Peyer's patch (tissue), 4 donors: ENCODE data around the gene PAK3. TPM values are rescaled to one million over a fixed set of nuclear protein-coding genes. Genes with fewer than 3 reads are reported as not detected.

ENCODE experiments used
- DNase-seq, 3 donors: peaks; one replicate each; pipeline ENCODE4 v3.0.0-alpha.2; 2017 to 2019
- H3K27ac ChIP-seq, 4 donors: fragments of 200-600 bp; sonication (generic); one replicate each; pipeline ENCODE4 v1.5.1; 2016 to 2019
- H3K27me3 ChIP-seq, 2 donors: fragments of 200-600 bp; sonication (generic); one replicate each; pipeline ENCODE4 v1.5.1; 2019
- H3K36me3 ChIP-seq, 3 donors: fragments of 200-600 bp; sonication (generic); one replicate each; pipeline ENCODE4 v1.5.1; 2016 to 2019
- H3K4me1 ChIP-seq, 4 donors: fragments of 200-600 bp; sonication (generic); one replicate each; pipeline ENCODE4 v1.5.1; 2016 to 2019
- H3K4me3 ChIP-seq, 4 donors: fragments of 200-600 bp; sonication (generic); 1 replicate in 3 of 4; 2 replicates in 1 of 4; pipeline ENCODE4 v1.5.1; 2016 to 2019; ENCODE audit warnings: mild to moderate bottlenecking in 1 of 4
- H3K9me3 ChIP-seq, 4 donors: fragments of 200-600 bp; sonication (generic); one replicate each; pipeline ENCODE4 v1.5.1; 2016 to 2019; ENCODE audit warnings: mild to moderate bottlenecking in 1 of 4
- CTCF ChIP-seq, 6 experiments: fragments of 450-650 bp in 4 of 6; fragments of 200-600 bp in 2 of 6; sonication (generic) in 1 of 6; IDR thresholded peaks; one replicate each; pipeline ENCODE4 v1.5.1; 2017 to 2019; ENCODE audit warnings: antibody characterized with exemption in 6 of 6, mild to moderate bottlenecking in 3 of 6, moderate library complexity in 1 of 6
- POLR2A ChIP-seq, 2 donors: fragments of 450-650 bp; IDR thresholded peaks; one replicate each; pipeline ENCODE4 v1.5.1; 2017; ENCODE audit warnings: antibody characterized with exemption in 2 of 2, mild to moderate bottlenecking in 2 of 2, moderate library complexity in 2 of 2
- total RNA-seq, 4 donors: library from RNA; depleted of rRNA; stranded (reverse); fragments of >200 nt; gene quantifications; one replicate each; pipeline ENCODE4 v1.1.0, GENCODE V29; 2016

PAK3 gene
- total RNA-seq, 4 donors from 2014 or later: 0.13 to 8.3 (median 0.18) TPM

- Histone ChIP-seq H3K4me3 (no peak overlapping the region), H3K27ac (no peak overlapping the region), H3K4me1 (no peaks in the 10 kb centered on the region), H3K9me3 (no peaks in the 10 kb centered on the region), H3K36me3 (no peaks in the 10 kb centered on the region), H3K27me3 (no peaks in the 10 kb centered on the region)
- no peak for DNase-seq
- no peak for TF ChIP-seq CTCF (IDR thresholded peaks at IDR 0.05)
- TF ChIP-seq POLR2A (IDR thresholded peaks at IDR 0.05): no peak
These were observed 9.4 kb upstream of the PAK3 start for GRCh38 chrX:111086591-111087006.

GRCh38 chrX:111088628-111089027 is 7.4 kb upstream of the PAK3 start:
- no peaks in the 10 kb centered on the region for H3K36me3 ChIP-seq
- no peaks in the 10 kb centered on the region for H3K27me3 ChIP-seq
- H3K27ac ChIP-seq: no peak overlapping the region
- DNase-seq: no peak
- no peaks in the 10 kb centered on the region for H3K4me1 ChIP-seq
- no peaks in the 10 kb centered on the region for H3K9me3 ChIP-seq
- no peak for TF ChIP-seq POLR2A (IDR thresholded peaks at IDR 0.05)
- no peak for TF ChIP-seq CTCF (IDR thresholded peaks at IDR 0.05)
- H3K4me3 ChIP-seq: no peak overlapping the region

GRCh38 chrX:111090458-111090857 is 5.5 kb upstream of the PAK3 start:
- Histone ChIP-seq H3K36me3 (no peaks in the 10 kb centered on the region), H3K27ac (no peak overlapping the region), H3K27me3 (no peaks in the 10 kb centered on the region), H3K4me3 (no peak overlapping the region), H3K4me1 (no peaks in the 10 kb centered on the region), H3K9me3 (no peaks in the 10 kb centered on the region)
- no peak for TF ChIP-seq POLR2A (IDR thresholded peaks at IDR 0.05)
- no peak for TF ChIP-seq CTCF (IDR thresholded peaks at IDR 0.05)
- DNase-seq: no peak

- no peak overlapping the region for H3K27ac ChIP-seq
These were observed 2.9 kb downstream of the PAK3 start for GRCh38 chrX:111098874-111099273.

GRCh38 chrX:111100191-111100590 is 4.2 kb downstream of the PAK3 start:
- no peak overlapping the region for H3K4me3 ChIP-seq
- no peaks in the 10 kb centered on the region for H3K27me3 ChIP-seq
- no peak overlapping the region for H3K27ac ChIP-seq
- H3K36me3 ChIP-seq: no peaks in the 10 kb centered on the region
- DNase-seq: no peak
- TF ChIP-seq POLR2A (IDR thresholded peaks at IDR 0.05): no peak
- peak in 2 of 6 experiments; percentile 14 to 21 for TF ChIP-seq CTCF (IDR thresholded peaks at IDR 0.05)
- no peaks in the 10 kb centered on the region for H3K9me3 ChIP-seq
- H3K4me1 ChIP-seq: no peaks in the 10 kb centered on the region

More at GRCh38 chrX:111098874-111099273, 2.9 kb downstream of the PAK3 start:
- Histone ChIP-seq H3K4me3 (no peak overlapping the region), H3K27me3 (no peaks in the 10 kb centered on the region), H3K36me3 (no peaks in the 10 kb centered on the region), H3K9me3 (no peaks in the 10 kb centered on the region), H3K4me1 (no peaks in the 10 kb centered on the region)
- peak in 5 of 6 experiments; percentile 32 to 59 (median 50) for TF ChIP-seq CTCF (IDR thresholded peaks at IDR 0.05)
- TF ChIP-seq POLR2A (IDR thresholded peaks at IDR 0.05): no peak
- DNase-seq: peak in 2 of 3 donors; percentile 26 to 71

- TF ChIP-seq CTCF (IDR thresholded peaks at IDR 0.05) (no peak), POLR2A (IDR thresholded peaks at IDR 0.05) (no peak)
- H3K4me1 ChIP-seq: no peaks in the 10 kb centered on the region
- no peaks in the 10 kb centered on the region for H3K27me3 ChIP-seq
- H3K9me3 ChIP-seq: no peaks in the 10 kb centered on the region
- no peaks in the 10 kb centered on the region for H3K36me3 ChIP-seq
- H3K4me3 ChIP-seq: no peak overlapping the region
- H3K27ac ChIP-seq: no peak overlapping the region
- DNase-seq: no peak
These were observed 5.6 kb downstream of the PAK3 start for GRCh38 chrX:111101580-111101979.
